Keratinocyte (primary cell): ENCODE data around the gene KRT7. TPM values are rescaled to one million over a fixed set of nuclear protein-coding genes. Genes with fewer than 3 reads are reported as not detected.

Source experiments
- DNase-seq: peaks from one replicate; pipeline ENCODE4 v3.0.0-alpha.2; 2011; ENCODE audit warnings: low read depth, missing footprints, low spot score
- FAIRE-seq: peaks from 2 replicates; lab custom pipeline; 2011; peaks lifted over from hg19 to GRCh38; lab: Jason Lieb, UNC
- H2AFZ ChIP-seq: 2 replicates; pipeline ENCODE4 v1.6.0; 2012; ENCODE audit warnings: low read length, control low read depth, inconsistent platforms; ENCODE audit not compliant: control insufficient read depth
- H3K27ac ChIP-seq: 2 replicates; pipeline ENCODE4 v1.5.1; 2011; ENCODE audit warnings: low read length; ENCODE audit not compliant: control insufficient read depth, insufficient read depth
- H3K27me3 ChIP-seq: 3 replicates; pipeline ENCODE4 v1.6.0; 2011; ENCODE audit warnings: low read length; ENCODE audit not compliant: control insufficient read depth, insufficient read depth; ENCODE audit errors: extremely low read depth
- H3K36me3 ChIP-seq, 2 experiments: 2 replicates in 1 of 2; 3 replicates in 1 of 2; pipeline ENCODE4 v1.5.1; 2011; ENCODE audit warnings: low read length in 2 of 2, mild to moderate bottlenecking in 1 of 2; ENCODE audit not compliant: control insufficient read depth in 2 of 2, insufficient read depth in 2 of 2; ENCODE audit errors: extremely low read depth in 1 of 2
- H3K4me1 ChIP-seq: 3 replicates; pipeline ENCODE4 v1.5.1; 2011; ENCODE audit warnings: low read length; ENCODE audit not compliant: control insufficient read depth, insufficient read depth; ENCODE audit errors: extremely low read depth
- H3K4me2 ChIP-seq: 3 replicates; pipeline ENCODE4 v1.6.0; 2011; ENCODE audit warnings: low read depth, low read length; ENCODE audit not compliant: control insufficient read depth, insufficient read depth; ENCODE audit errors: extremely low read depth
- H3K4me3 ChIP-seq, 3 experiments: fragments of 200-600 bp in 1 of 3; sonication (generic) in 1 of 3; 2 replicates in 2 of 3; 3 replicates in 1 of 3; pipeline ENCODE4 v1.5.1; 2011 to 2016; ENCODE audit warnings: low read length in 3 of 3, mild to moderate bottlenecking in 3 of 3, control low read depth in 2 of 3, inconsistent platforms in 1 of 3, low read depth in 1 of 3, mixed read lengths in 1 of 3, mixed run types in 1 of 3, moderate library complexity in 1 of 3; ENCODE audit not compliant: control insufficient read depth in 2 of 3, insufficient read depth in 2 of 3; ENCODE audit errors: extremely low read depth in 1 of 3
- H3K79me2 ChIP-seq: 2 replicates; pipeline ENCODE4 v1.6.0; 2012; ENCODE audit warnings: low read length; ENCODE audit not compliant: control insufficient read depth, insufficient read depth
- H3K9ac ChIP-seq: 3 replicates; pipeline ENCODE4 v1.6.0; 2011; ENCODE audit warnings: low read length; ENCODE audit not compliant: control insufficient read depth, insufficient read depth; ENCODE audit errors: extremely low read depth
- H3K9me1 ChIP-seq: 3 replicates; pipeline ENCODE4 v1.6.0; 2011; ENCODE audit warnings: low read length; ENCODE audit not compliant: control insufficient read depth, insufficient read depth; ENCODE audit errors: extremely low read depth
- H3K9me3 ChIP-seq: 2 replicates; pipeline ENCODE4 v1.5.1; 2012; ENCODE audit warnings: low read depth, low read length; ENCODE audit not compliant: control insufficient read depth
- H4K20me1 ChIP-seq: 3 replicates; pipeline ENCODE4 v1.6.0; 2011; ENCODE audit warnings: low read length; ENCODE audit not compliant: control insufficient read depth, insufficient read depth; ENCODE audit errors: extremely low read depth
- EZH2 ChIP-seq: IDR thresholded peaks from one replicate; pipeline ENCODE4 v1.6.1; 2012; ENCODE audit warnings: inconsistent platforms, mild to moderate bottlenecking, low read length, moderate library complexity
- dilution Hi-C: fragments of 300-500 bp; cut with MboI; formaldehyde crosslinking; loops from one replicate; pipeline ENCODE4 v1.7.0; 2020; ENCODE audit warnings: low sequenced_read_pairs; ENCODE audit not compliant: extremely low pct_ligation_motif_present
- polyA plus RNA-seq, 5 experiments: library from polyadenylated mRNA; depleted of rRNA in 3 of 5; stranded (reverse) in 3 of 5; stranded (forward) in 1 of 5; unstranded in 1 of 5; fragments of >200 nt; gene quantifications; 1 replicate in 1 of 5; 2 replicates in 3 of 5; 3 replicates in 1 of 5; pipeline versions ENCODE4 v1.2.1 to v1.2.3, GENCODE V29; 2011 to 2012; ENCODE audit warnings: missing spikeins in 2 of 5, low read depth in 1 of 5, low replicate concordance in 1 of 5
- TF ChIP-seq, protein P1 (sequence below), 3 experiments: IDR thresholded peaks in 1 of 3; conservative IDR thresholded peaks in 1 of 3; optimal IDR thresholded peaks in 1 of 3; 2 replicates in 2 of 3; 3 replicates in 1 of 3; pipeline versions ENCODE3 to v1.5.1; 2011; ENCODE audit warnings: low read length in 3 of 3, mild to moderate bottlenecking in 3 of 3, moderate library complexity in 2 of 3, control low read depth in 1 of 3, inconsistent platforms in 1 of 3; ENCODE audit not compliant: insufficient read depth in 2 of 3; ENCODE audit errors: extremely low read depth in 1 of 3

Gene KRT7
- polyA plus RNA-seq, 1 donor (not counting 4 experiments of a cell fraction or from before 2014, with no cell fraction given) = 112 TPM

DNA sequence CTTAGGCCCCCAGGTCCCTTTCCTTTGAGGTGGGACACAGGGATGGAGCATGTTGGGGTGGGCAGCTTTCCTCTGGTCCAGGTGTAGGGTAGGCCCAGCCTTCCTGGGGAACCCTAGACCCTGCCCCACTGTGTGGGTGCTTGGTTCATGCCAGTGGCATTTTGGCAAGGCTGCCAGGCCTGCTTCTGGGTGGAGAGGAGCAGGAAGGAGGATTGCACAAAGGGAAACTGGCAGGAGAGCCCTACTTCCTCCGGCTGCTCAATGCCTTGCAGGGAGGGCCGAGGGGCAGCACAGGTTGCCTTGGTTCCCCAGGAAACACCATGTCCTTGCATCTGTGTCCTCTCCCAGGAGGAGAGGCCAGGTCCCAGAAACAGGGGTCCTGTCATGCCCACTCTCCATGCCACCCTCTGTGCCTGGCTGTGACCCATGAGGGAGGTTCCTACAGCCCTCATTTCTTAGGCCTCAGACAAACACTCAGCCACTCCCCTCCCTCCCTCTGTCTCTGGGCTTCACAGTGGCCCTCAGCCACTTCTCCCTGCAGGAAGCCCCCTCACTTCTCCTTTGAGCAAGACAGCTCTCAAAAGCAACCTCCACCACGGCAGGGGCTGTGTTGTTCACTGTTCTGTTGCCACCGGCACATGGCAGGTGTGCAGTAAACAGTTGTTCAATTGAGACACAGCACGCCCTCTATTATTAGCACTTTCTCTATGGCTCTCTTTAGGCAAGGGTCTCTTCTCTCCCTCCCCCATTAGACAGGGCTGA lies 34.4 kb upstream of the KRT7 start:
- H3K4me3 ChIP-seq = no peak overlapping the region
- H3K4me2 ChIP-seq = no peak overlapping the region
- no peaks in the 10 kb centered on the region for H3K27me3 ChIP-seq
- dilution Hi-C loops = no loop called here
- no peak overlapping the region for H3K27ac ChIP-seq
- no peak overlapping the region for H3K9ac ChIP-seq
- no peak for DNase-seq
- H3K36me3 ChIP-seq = no peaks in the 10 kb centered on the region
- TF ChIP-seq, protein P1, sequence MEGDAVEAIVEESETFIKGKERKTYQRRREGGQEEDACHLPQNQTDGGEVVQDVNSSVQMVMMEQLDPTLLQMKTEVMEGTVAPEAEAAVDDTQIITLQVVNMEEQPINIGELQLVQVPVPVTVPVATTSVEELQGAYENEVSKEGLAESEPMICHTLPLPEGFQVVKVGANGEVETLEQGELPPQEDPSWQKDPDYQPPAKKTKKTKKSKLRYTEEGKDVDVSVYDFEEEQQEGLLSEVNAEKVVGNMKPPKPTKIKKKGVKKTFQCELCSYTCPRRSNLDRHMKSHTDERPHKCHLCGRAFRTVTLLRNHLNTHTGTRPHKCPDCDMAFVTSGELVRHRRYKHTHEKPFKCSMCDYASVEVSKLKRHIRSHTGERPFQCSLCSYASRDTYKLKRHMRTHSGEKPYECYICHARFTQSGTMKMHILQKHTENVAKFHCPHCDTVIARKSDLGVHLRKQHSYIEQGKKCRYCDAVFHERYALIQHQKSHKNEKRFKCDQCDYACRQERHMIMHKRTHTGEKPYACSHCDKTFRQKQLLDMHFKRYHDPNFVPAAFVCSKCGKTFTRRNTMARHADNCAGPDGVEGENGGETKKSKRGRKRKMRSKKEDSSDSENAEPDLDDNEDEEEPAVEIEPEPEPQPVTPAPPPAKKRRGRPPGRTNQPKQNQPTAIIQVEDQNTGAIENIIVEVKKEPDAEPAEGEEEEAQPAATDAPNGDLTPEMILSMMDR (optimal IDR thresholded peaks at IDR 0.05 in 1 of 3, IDR thresholded peaks at IDR 0.05 in 1 of 3, conservative IDR thresholded peaks at IDR 0.05 in 1 of 3; ENCODE audit: extremely low read depth in 1 of 3, insufficient read depth in 2 of 3, low read length in 3 of 3) = no peak
- TF ChIP-seq EZH2 = no peak
- H3K9me3 ChIP-seq = no peaks in the 10 kb centered on the region
- no peaks in the 10 kb centered on the region for H4K20me1 ChIP-seq
- peaks cover 36% of the 10 kb centered on the region for H3K4me1 ChIP-seq
- H3K9me1 ChIP-seq = no peaks in the 10 kb centered on the region
- no peak overlapping the region for H2AFZ ChIP-seq
- no peak for FAIRE-seq
- no peaks in the 10 kb centered on the region for H3K79me2 ChIP-seq

DNA sequence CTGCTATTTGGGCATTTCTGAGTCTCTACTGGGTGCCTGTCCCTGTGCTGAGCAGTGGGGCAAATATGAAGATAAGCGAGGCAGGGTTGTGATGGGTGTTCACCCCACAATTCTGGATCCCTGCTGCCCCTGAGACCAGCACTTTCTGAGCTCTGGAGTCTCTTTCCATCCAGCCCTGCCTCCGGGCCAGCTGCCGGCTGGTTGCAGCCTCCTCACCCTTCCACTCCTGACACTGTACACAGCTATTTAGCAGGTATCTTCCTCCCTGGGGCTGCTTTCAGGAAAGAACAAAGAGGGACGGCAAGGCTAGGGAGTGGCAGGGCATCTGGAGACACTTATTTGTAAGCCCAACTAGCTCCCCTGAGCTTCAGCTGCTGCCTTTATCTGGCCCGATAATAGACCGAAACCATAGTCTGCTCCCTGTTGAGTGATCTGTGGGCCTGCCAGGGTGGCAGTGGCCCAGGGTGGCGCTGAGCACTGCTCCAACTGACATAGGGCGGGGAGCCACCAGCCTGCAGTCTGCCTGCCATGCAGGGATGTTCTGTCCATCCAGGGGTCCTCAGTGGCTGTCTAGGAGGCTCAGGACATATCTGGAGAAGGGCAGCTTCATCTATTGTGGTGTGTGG lies 33.6 kb upstream of the KRT7 start:
- no peaks in the 10 kb centered on the region for H3K36me3 ChIP-seq
- no peak overlapping the region for H3K4me3 ChIP-seq
- DNase-seq = no peak
- H2AFZ ChIP-seq = no peak overlapping the region
- no peak overlapping the region for H3K4me2 ChIP-seq
- dilution Hi-C loops = no loop called here
- no peak overlapping the region for H3K9ac ChIP-seq
- H3K27me3 ChIP-seq = no peaks in the 10 kb centered on the region
- H3K79me2 ChIP-seq = no peaks in the 10 kb centered on the region
- TF ChIP-seq, protein P1 (optimal IDR thresholded peaks at IDR 0.05 in 1 of 3, IDR thresholded peaks at IDR 0.05 in 1 of 3, conservative IDR thresholded peaks at IDR 0.05 in 1 of 3; ENCODE audit: extremely low read depth in 1 of 3, insufficient read depth in 2 of 3, low read length in 3 of 3) = no peak
- TF ChIP-seq EZH2 = no peak
- no peaks in the 10 kb centered on the region for H3K9me3 ChIP-seq
- H3K9me1 ChIP-seq = no peaks in the 10 kb centered on the region
- H3K27ac ChIP-seq = no peak overlapping the region
- FAIRE-seq = no peak
- peaks cover 40% of the 10 kb centered on the region for H3K4me1 ChIP-seq
- H4K20me1 ChIP-seq = no peaks in the 10 kb centered on the region
